Hepatocyte (in vitro differentiated cells): ENCODE measurements around the gene CSMD2. TPM values are rescaled to one million over a fixed set of nuclear protein-coding genes. Genes with fewer than 3 reads are reported as not detected.

Experiments used
- DNase-seq: peaks from one replicate; pipeline ENCODE4 v3.0.0-alpha.2; 2016; ENCODE audit warnings: low spot score
- H2AFZ ChIP-seq: fragments of 200-600 bp; sonication (generic); 2 replicates; pipeline ENCODE4 v1.6.0; 2016; ENCODE audit warnings: antibody characterized with exemption, mild to moderate bottlenecking
- H3K27ac ChIP-seq: fragments of 200-600 bp; sonication (generic); 2 replicates; pipeline ENCODE4 v1.5.1; 2016; ENCODE audit warnings: mild to moderate bottlenecking
- H3K27me3 ChIP-seq: fragments of 200-600 bp; sonication (generic); 2 replicates; pipeline ENCODE4 v1.6.1; 2016
- H3K36me3 ChIP-seq: fragments of 200-600 bp; sonication (generic); replicated peaks from 2 replicates; pipeline ENCODE4 v1.5.1; 2016; ENCODE audit warnings: low read depth; ENCODE audit not compliant: insufficient read depth
- H3K4me1 ChIP-seq: fragments of 200-600 bp; sonication (generic); 2 replicates; pipeline ENCODE4 v1.5.1; 2016; ENCODE audit warnings: mild to moderate bottlenecking, moderate library complexity; ENCODE audit not compliant: insufficient read depth
- H3K4me2 ChIP-seq: fragments of 200-600 bp; sonication (generic); 2 replicates; pipeline ENCODE4 v1.6.0; 2016
- H3K4me3 ChIP-seq: fragments of 200-600 bp; sonication (generic); 2 replicates; pipeline ENCODE4 v1.5.1; 2016; ENCODE audit warnings: mild to moderate bottlenecking
- H3K79me2 ChIP-seq: fragments of 200-600 bp; sonication (generic); 2 replicates; pipeline ENCODE4 v1.6.0; 2017; ENCODE audit warnings: mild to moderate bottlenecking
- H3K9me2 ChIP-seq: fragments of 200-600 bp; sonication (generic); replicated peaks from 2 replicates; pipeline ENCODE4 v1.6.0; 2017; ENCODE audit warnings: mild to moderate bottlenecking; ENCODE audit not compliant: insufficient read depth
- H3K9me3 ChIP-seq: fragments of 200-600 bp; sonication (generic); 2 replicates; pipeline ENCODE4 v1.5.1; 2016; ENCODE audit warnings: low read depth, mild to moderate bottlenecking
- H4K20me1 ChIP-seq: fragments of 200-600 bp; sonication (generic); 2 replicates; pipeline ENCODE4 v1.6.0; 2016; ENCODE audit warnings: mild to moderate bottlenecking; ENCODE audit not compliant: insufficient read depth, poor library complexity, severe bottlenecking
- CTCF ChIP-seq: fragments of 200-600 bp; sonication (generic); IDR thresholded peaks from 2 replicates; pipeline ENCODE4 v1.5.1; 2016; ENCODE audit warnings: antibody characterized with exemption, mild to moderate bottlenecking; ENCODE audit not compliant: poor library complexity
- EZH2 ChIP-seq: fragments of 200-600 bp; sonication (generic); IDR thresholded peaks from 2 replicates; pipeline ENCODE4 v1.6.1; 2016; ENCODE audit warnings: antibody characterized with exemption, mild to moderate bottlenecking, borderline replicate concordance
- EZH2phosphoT487 ChIP-seq: fragments of 200-600 bp; sonication (generic); IDR thresholded peaks from one replicate; pipeline ENCODE4 v1.6.1; 2018; ENCODE audit warnings: antibody characterized with exemption, mild to moderate bottlenecking, low read depth, moderate library complexity; ENCODE audit not compliant: unreplicated experiment, severe bottlenecking
- WGBS: methylation state at CpG from one replicate; pipeline ENCODE4 v1.1.6; 2016; ENCODE audit warnings: low lambda C conversion rate; ENCODE audit errors: missing lambda C conversion rate; 5-methylcytosine and 5-hydroxymethylcytosine counted together
- polyA plus RNA-seq: library from polyadenylated mRNA; unstranded; fragments of >200 nt; fragmentation: Nextera tagmentation; extraction: Ambion mirVana; gene quantifications from 2 replicates; pipeline ENCODE4 v1.2.1, GENCODE V29; 2016
- total RNA-seq: library from RNA; depleted of rRNA; stranded (reverse); fragments of >200 nt; gene quantifications from 2 replicates; pipeline ENCODE4 v1.2.3, GENCODE V29; 2014

The CSMD2 gene
- total and polyA plus RNA-seq, 2 experiments from 2014 or later: 0.10 to 0.37 TPM

GRCh38 chr1:34053660-34054059 lies 111.4 kb downstream of the CSMD2 start:
- TF ChIP-seq EZH2: no peak
- TF ChIP-seq EZH2phosphoT487: no peak
- no peak for TF ChIP-seq CTCF

GRCh38 chr1:34052565-34052964 lies 112.5 kb downstream of the CSMD2 start:
- no peaks in the 10 kb centered on the region for H3K9me2 ChIP-seq
- H3K36me3 ChIP-seq: no peaks in the 10 kb centered on the region
- no peak overlapping the region for H2AFZ ChIP-seq
- no peak for TF ChIP-seq CTCF
- no peak for TF ChIP-seq EZH2phosphoT487
- no peak for TF ChIP-seq EZH2
- WGBS: 90% methylated on average over 6 of the region's 6 CpGs
- H3K27ac ChIP-seq: no peak overlapping the region
- no peaks in the 10 kb centered on the region for H3K27me3 ChIP-seq
- H3K4me3 ChIP-seq: no peak overlapping the region
- no peaks in the 10 kb centered on the region for H3K9me3 ChIP-seq
- H3K79me2 ChIP-seq: no peaks in the 10 kb centered on the region
- no peaks in the 10 kb centered on the region for H3K4me1 ChIP-seq
- H3K4me2 ChIP-seq: no peak overlapping the region
- no peak for DNase-seq
- no peaks in the 10 kb centered on the region for H4K20me1 ChIP-seq

More at GRCh38 chr1:34053660-34054059, 111.4 kb downstream of the CSMD2 start:
- Histone ChIP-seq H3K27ac (no peak overlapping the region), H3K9me3 (no peaks in the 10 kb centered on the region), H3K27me3 (no peaks in the 10 kb centered on the region), H4K20me1 (no peaks in the 10 kb centered on the region), H2AFZ (no peak overlapping the region), H3K9me2 (no peaks in the 10 kb centered on the region), H3K4me1 (no peaks in the 10 kb centered on the region), H3K36me3 (no peaks in the 10 kb centered on the region), H3K4me3 (no peak overlapping the region), H3K4me2 (no peak overlapping the region), H3K79me2 (no peaks in the 10 kb centered on the region)
- 92% methylated on average over 2 of the region's 2 CpGs for WGBS
- no peak for DNase-seq

- Histone ChIP-seq H3K4me2 (no peak overlapping the region), H3K27me3 (peaks cover 2% of the 10 kb centered on the region), H4K20me1 (no peaks in the 10 kb centered on the region), H3K36me3 (no peaks in the 10 kb centered on the region), H3K27ac (no peak overlapping the region), H3K4me3 (no peak overlapping the region), H3K79me2 (no peaks in the 10 kb centered on the region), H2AFZ (no peak overlapping the region), H3K4me1 (no peaks in the 10 kb centered on the region), H3K9me2 (no peaks in the 10 kb centered on the region), H3K9me3 (no peaks in the 10 kb centered on the region)
- TF ChIP-seq CTCF (no peak), EZH2 (no peak), EZH2phosphoT487 (no peak)
- WGBS: 75% methylated on average over 3 of the region's 3 CpGs
- DNase-seq: no peak
These were observed 114.1 kb downstream of the CSMD2 start for GRCh38 chr1:34050709-34051485.
